Neural cell (in vitro differentiated cells): ENCODE data around the gene ABHD12B. TPM values are rescaled to one million over a fixed set of nuclear protein-coding genes. Genes with fewer than 3 reads are reported as not detected.
A peak's percentile ranks its signal among the peaks of the same experiment; 100 is the strongest.

Experiments used
- H2AFZ ChIP-seq: fragments of 200-600, 300-800 bp; sonication (generic), shearing (Covaris generic); 2 replicates; pipeline ENCODE4 v1.6.0; 2014; ENCODE audit warnings: low read depth, mild to moderate bottlenecking, antibody characterized with exemption, low read length, moderate library complexity
- H3F3A ChIP-seq: fragments of 200-600 bp; shearing (Covaris generic); 2 replicates; pipeline ENCODE4 v1.6.1; 2016; ENCODE audit warnings: mild to moderate bottlenecking, moderate library complexity, mixed read lengths, antibody characterized with exemption, low read length; ENCODE audit not compliant: insufficient read depth, poor library complexity, severe bottlenecking
- H3K27ac ChIP-seq: fragments of 200-600, 300-800 bp; sonication (generic), shearing (Covaris generic); 2 replicates; pipeline ENCODE4 v1.5.1; 2014; ENCODE audit warnings: mild to moderate bottlenecking, low read length, moderate library complexity
- H3K27me3 ChIP-seq: fragments of 300-800, 200-600 bp; sonication (generic), shearing (Covaris generic); 2 replicates; pipeline ENCODE4 v1.6.0; 2014; ENCODE audit warnings: mild to moderate bottlenecking, low read depth, low read length, moderate library complexity; ENCODE audit not compliant: insufficient read depth
- H3K36me3 ChIP-seq: fragments of 300-800, 200-600 bp; sonication (generic), shearing (Covaris generic); 2 replicates; pipeline ENCODE4 v1.5.1; 2014; ENCODE audit warnings: mild to moderate bottlenecking, antibody characterized with exemption, low read length, moderate library complexity; ENCODE audit not compliant: insufficient read depth
- H3K4me2 ChIP-seq: fragments of 300-800, 200-600 bp; sonication (generic), shearing (Covaris generic); 2 replicates; pipeline ENCODE4 v1.6.0; 2014; ENCODE audit warnings: mild to moderate bottlenecking, low read length
- H3K4me3 ChIP-seq: fragments of 300-800, 200-600 bp; sonication (generic), shearing (Covaris generic); 2 replicates; pipeline ENCODE4 v1.5.1; 2014; ENCODE audit warnings: mild to moderate bottlenecking, low read length, moderate library complexity
- H3K79me2 ChIP-seq: fragments of 200-600 bp; shearing (Covaris generic); replicated peaks from 2 replicates; pipeline ENCODE4 v1.6.0; 2014; ENCODE audit warnings: mild to moderate bottlenecking, low read length, moderate library complexity; ENCODE audit not compliant: insufficient read depth
- H3K9ac ChIP-seq: fragments of 300-800, 200-600 bp; sonication (generic), shearing (Covaris generic); 2 replicates; pipeline ENCODE4 v1.6.1; 2016; ENCODE audit warnings: mild to moderate bottlenecking, low read length, mixed read lengths
- H3K9me2 ChIP-seq: fragments of 200-600 bp; shearing (Covaris generic); 2 replicates; pipeline ENCODE4 v1.6.1; 2016; ENCODE audit warnings: mild to moderate bottlenecking, low read length, mixed read lengths; ENCODE audit not compliant: insufficient read depth
- H3K9me3 ChIP-seq: fragments of 200-600, 300-800 bp; sonication (generic), shearing (Covaris generic); 2 replicates; pipeline ENCODE4 v1.6.1; 2016; ENCODE audit warnings: mild to moderate bottlenecking, mixed run types, low read length, moderate library complexity, mixed read lengths
- H4K20me1 ChIP-seq: fragments of 200-600 bp; shearing (Covaris generic); 2 replicates; pipeline ENCODE4 v1.6.1; 2016; ENCODE audit warnings: mild to moderate bottlenecking, mixed run types; ENCODE audit not compliant: insufficient read depth
- CTCF ChIP-seq: fragments of 450-650 bp; IDR thresholded peaks from 2 replicates; pipeline ENCODE4 v1.5.1; 2014; ENCODE audit warnings: antibody characterized with exemption, mild to moderate bottlenecking, moderate library complexity; ENCODE audit not compliant: poor library complexity, severe bottlenecking
- EP300 ChIP-seq: fragments of 450-650 bp; conservative IDR thresholded peaks from 2 replicates; pipeline ENCODE4 v1.6.1; 2014; ENCODE audit warnings: antibody characterized with exemption, mild to moderate bottlenecking, moderate library complexity; ENCODE audit not compliant: poor library complexity, severe bottlenecking
- EZH2 ChIP-seq: fragments of 200-600, 300-800 bp; shearing (Covaris generic), sonication (generic); IDR thresholded peaks from 2 replicates; pipeline ENCODE4 v1.6.1; 2014; ENCODE audit warnings: antibody characterized with exemption, low read length, borderline replicate concordance, mild to moderate bottlenecking; ENCODE audit not compliant: insufficient read depth, poor library complexity, severe bottlenecking
- MXI1 ChIP-seq: fragments of 450-650 bp; conservative IDR thresholded peaks from 2 replicates; pipeline ENCODE4 v1.6.1; 2014; ENCODE audit warnings: antibody characterized with exemption, mild to moderate bottlenecking; ENCODE audit not compliant: poor library complexity, severe bottlenecking
- POLR2AphosphoS5 ChIP-seq: IDR thresholded peaks from 2 replicates; pipeline ENCODE4 v1.6.1; 2012
- RAD21 ChIP-seq: fragments of 450-650 bp; conservative IDR thresholded peaks from 2 replicates; pipeline ENCODE4 v1.6.1; 2014; ENCODE audit warnings: antibody characterized with exemption, mild to moderate bottlenecking, moderate library complexity
- REST ChIP-seq: IDR thresholded peaks from 2 replicates; pipeline ENCODE4 v1.6.1; 2012; ENCODE audit warnings: borderline replicate concordance
- SMC3 ChIP-seq: fragments of 450-650 bp; conservative IDR thresholded peaks from 2 replicates; pipeline ENCODE4 v1.6.1; 2014; ENCODE audit warnings: antibody characterized with exemption, mild to moderate bottlenecking, moderate library complexity; ENCODE audit not compliant: poor library complexity
- TAF1 ChIP-seq: IDR thresholded peaks from 2 replicates; pipeline ENCODE4 v1.6.1; 2012; ENCODE audit warnings: low read depth
- polyA minus RNA-seq: library from RNA; depleted of rRNA, polyadenylated mRNA; stranded (reverse); fragments of >200 nt; gene quantifications from 2 replicates; pipeline ENCODE4 v1.2.3, GENCODE V29; 2014
- polyA plus RNA-seq: library from polyadenylated mRNA; depleted of rRNA; stranded (reverse); fragments of >200 nt; gene quantifications from 2 replicates; pipeline ENCODE4 v1.2.3, GENCODE V29; 2014

The ABHD12B gene
- polyA plus RNA-seq (not detected in 2 replicates), polyA minus RNA-seq (not detected in 2 replicates)

GRCh38 chr14:50871914-50872732 is at the start of gene ABHD12B:
TSS of gene ABHD12B (plus strand) at chr14:50872053. CDS start at chr14:50872175, 122 bp downstream.
- Histone ChIP-seq H3F3A (no peaks in the 10 kb centered on the region), H4K20me1 (no peaks in the 10 kb centered on the region), H3K4me2 (no peak within 1 kb of the TSS), H2AFZ (no peak within 1 kb of the TSS), H3K9me3 (no peaks in the 10 kb centered on the region), H3K79me2 (no peaks in the 10 kb centered on the region), H3K9me2 (no peaks in the 10 kb centered on the region), H3K4me3 (no peak within 1 kb of the TSS), H3K36me3 (no peaks in the 10 kb centered on the region), H3K27me3 (peaks cover 24% of the 10 kb centered on the region), H3K27ac (no peak within 1 kb of the TSS), H3K9ac (no peak within 1 kb of the TSS)
- TF ChIP-seq REST (no peak), SMC3 (no peak), POLR2AphosphoS5 (no peak), EP300 (no peak), CTCF (no peak), TAF1 (no peak), EZH2 (no peak), RAD21 (no peak)

GRCh38 chr14:50822501-50823042 is 49.3 kb upstream of the ABHD12B start:
- Histone ChIP-seq H3K9ac (no peak overlapping the region), H3K27me3 (no peaks in the 10 kb centered on the region), H3K27ac (no peak overlapping the region), H3K9me2 (no peaks in the 10 kb centered on the region), H3K4me3 (peak overlapping the region; percentile 6), H4K20me1 (no peaks in the 10 kb centered on the region), H3K9me3 (no peaks in the 10 kb centered on the region), H3F3A (peaks cover 12% of the 10 kb centered on the region), H3K36me3 (no peaks in the 10 kb centered on the region), H3K79me2 (peaks cover 95% of the 10 kb centered on the region), H3K4me2 (no peak overlapping the region), H2AFZ (no peak overlapping the region)
- no peak for TF ChIP-seq RAD21
- no peak for TF ChIP-seq MXI1
- TF ChIP-seq POLR2AphosphoS5 = no peak
- no peak for TF ChIP-seq SMC3
- no peak for TF ChIP-seq EZH2
- TF ChIP-seq REST = no peak
- TF ChIP-seq TAF1 = no peak
- TF ChIP-seq EP300 = no peak
